Neural progenitor cell (in vitro differentiated cells): ENCODE measurements around the gene DHRS2. TPM values are rescaled to one million over a fixed set of nuclear protein-coding genes. Genes with fewer than 3 reads are reported as not detected.

Experiments used
- DNase-seq: peaks from one replicate; pipeline ENCODE4 v3.0.0-alpha.2; 2016; ENCODE audit warnings: low spot score
- H2AFZ ChIP-seq: fragments of 200-600 bp; sonication (generic); replicated peaks from 2 replicates; pipeline ENCODE4 v1.6.1; 2016; ENCODE audit warnings: antibody characterized with exemption
- H3F3A ChIP-seq: fragments of 200-600 bp; sonication (generic); 2 replicates; pipeline ENCODE4 v1.6.1; 2016; ENCODE audit warnings: antibody characterized with exemption, low read depth
- H3K27ac ChIP-seq: fragments of 200-600 bp; sonication (generic); 2 replicates; pipeline ENCODE4 v1.5.1; 2016; ENCODE audit warnings: mild to moderate bottlenecking
- H3K27me3 ChIP-seq: fragments of 200-600 bp; sonication (generic); 2 replicates; pipeline ENCODE4 v1.6.1; 2016; ENCODE audit warnings: mild to moderate bottlenecking, moderate library complexity
- H3K36me3 ChIP-seq: fragments of 200-600 bp; sonication (generic); 2 replicates; pipeline ENCODE4 v1.5.1; 2016
- H3K4me1 ChIP-seq: fragments of 200-600 bp; sonication (generic); 2 replicates; pipeline ENCODE4 v1.6.1; 2016; ENCODE audit warnings: mixed run types
- H3K4me2 ChIP-seq: fragments of 200-600 bp; sonication (generic); 2 replicates; pipeline ENCODE4 v1.6.1; 2016
- H3K4me3 ChIP-seq: fragments of 200-600 bp; sonication (generic); 2 replicates; pipeline ENCODE4 v1.5.1; 2016
- H3K79me2 ChIP-seq: fragments of 200-600 bp; sonication (generic); 2 replicates; pipeline ENCODE4 v1.6.1; 2016; ENCODE audit warnings: low read depth
- H3K9ac ChIP-seq: fragments of 200-600 bp; sonication (generic); 2 replicates; pipeline ENCODE4 v1.6.1; 2016
- H3K9me3 ChIP-seq: fragments of 200-600 bp; sonication (generic); 2 replicates; pipeline ENCODE4 v1.5.1; 2016; ENCODE audit warnings: low read depth
- H4K20me1 ChIP-seq: fragments of 200-600 bp; sonication (generic); 2 replicates; pipeline ENCODE4 v1.6.1; 2016; ENCODE audit warnings: low read depth
- H3K27ac Mint-ChIP-seq: 3 replicates; pipeline ENCODE4 v1.8.0; 2021; ENCODE audit warnings: mixed read lengths
- H3K27me3 Mint-ChIP-seq: 2 replicates; pipeline ENCODE4 v1.8.0; 2022; ENCODE audit warnings: low read depth, mild to moderate bottlenecking, inconsistent platforms, moderate library complexity, mixed read lengths; ENCODE audit not compliant: insufficient read depth
- H3K36me3 Mint-ChIP-seq: 3 replicates; pipeline ENCODE4 v1.8.0; 2021; ENCODE audit warnings: mixed read lengths
- H3K4me1 Mint-ChIP-seq: 3 replicates; pipeline ENCODE4 v1.8.0; 2021; ENCODE audit warnings: mixed read lengths
- H3K4me3 Mint-ChIP-seq: 3 replicates; pipeline ENCODE4 v1.8.0; 2021; ENCODE audit warnings: mild to moderate bottlenecking, moderate library complexity, mixed read lengths
- H3K9me3 Mint-ChIP-seq: 3 replicates; pipeline ENCODE4 v1.8.0; 2020; ENCODE audit warnings: mixed read lengths
- EZH2 ChIP-seq: fragments of 200-600 bp; sonication (generic); IDR thresholded peaks from 2 replicates; pipeline ENCODE4 v1.6.1; 2017; ENCODE audit warnings: antibody characterized with exemption, mild to moderate bottlenecking, moderate library complexity
- EZH2phosphoT487 ChIP-seq: fragments of 200-600 bp; sonication (generic); IDR thresholded peaks from 2 replicates; pipeline ENCODE4 v1.6.1; 2017; ENCODE audit warnings: antibody characterized with exemption
- total RNA-seq: library from RNA; depleted of rRNA; stranded (reverse); fragments of >200 nt; gene quantifications from 2 replicates; pipeline ENCODE4 v1.2.3, GENCODE V29; 2015; ENCODE audit warnings: low replicate concordance
- TF ChIP-seq, protein P1 (sequence below): fragments of 200-600 bp; sonication (generic); IDR thresholded peaks from 2 replicates; pipeline ENCODE4 v1.5.1; 2017; ENCODE audit warnings: antibody characterized with exemption, mild to moderate bottlenecking

Gene DHRS2
- total RNA-seq, 1 donor from 2014 or later = 2.8 TPM

DNA sequence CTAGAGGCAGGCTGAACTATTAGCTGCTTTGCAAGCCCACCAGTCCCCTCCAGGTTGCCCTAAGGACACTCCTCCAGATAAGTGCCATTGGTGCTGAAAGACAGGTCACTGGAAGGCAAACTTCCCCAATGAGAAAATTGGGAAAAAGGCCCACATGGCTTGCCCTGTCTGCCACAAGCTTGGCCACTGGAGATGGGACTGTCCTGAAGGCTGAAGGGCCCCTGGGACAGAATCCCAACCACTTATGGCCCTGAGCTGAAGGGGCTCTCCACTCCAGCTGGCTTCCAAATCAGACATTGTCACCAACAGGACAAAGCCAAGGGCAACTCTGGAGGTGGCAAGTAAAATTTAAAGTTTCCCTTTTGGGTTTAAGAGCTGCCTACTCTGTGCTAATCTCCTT lies 12.2 kb upstream of the DHRS2 start:
- no peak overlapping the region for H3K4me3 ChIP-seq
- no peaks in the 10 kb centered on the region for H3F3A ChIP-seq
- TF ChIP-seq EZH2phosphoT487 (no peak), EZH2 (no peak)
- TF ChIP-seq, protein P1, sequence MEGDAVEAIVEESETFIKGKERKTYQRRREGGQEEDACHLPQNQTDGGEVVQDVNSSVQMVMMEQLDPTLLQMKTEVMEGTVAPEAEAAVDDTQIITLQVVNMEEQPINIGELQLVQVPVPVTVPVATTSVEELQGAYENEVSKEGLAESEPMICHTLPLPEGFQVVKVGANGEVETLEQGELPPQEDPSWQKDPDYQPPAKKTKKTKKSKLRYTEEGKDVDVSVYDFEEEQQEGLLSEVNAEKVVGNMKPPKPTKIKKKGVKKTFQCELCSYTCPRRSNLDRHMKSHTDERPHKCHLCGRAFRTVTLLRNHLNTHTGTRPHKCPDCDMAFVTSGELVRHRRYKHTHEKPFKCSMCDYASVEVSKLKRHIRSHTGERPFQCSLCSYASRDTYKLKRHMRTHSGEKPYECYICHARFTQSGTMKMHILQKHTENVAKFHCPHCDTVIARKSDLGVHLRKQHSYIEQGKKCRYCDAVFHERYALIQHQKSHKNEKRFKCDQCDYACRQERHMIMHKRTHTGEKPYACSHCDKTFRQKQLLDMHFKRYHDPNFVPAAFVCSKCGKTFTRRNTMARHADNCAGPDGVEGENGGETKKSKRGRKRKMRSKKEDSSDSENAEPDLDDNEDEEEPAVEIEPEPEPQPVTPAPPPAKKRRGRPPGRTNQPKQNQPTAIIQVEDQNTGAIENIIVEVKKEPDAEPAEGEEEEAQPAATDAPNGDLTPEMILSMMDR = no peak
- H3K27me3 Mint-ChIP-seq = peaks cover 2% of the 10 kb centered on the region
- peaks cover 17% of the 10 kb centered on the region for H3K9me3 Mint-ChIP-seq
- no peak overlapping the region for H3K9ac ChIP-seq
- no peaks in the 10 kb centered on the region for H3K27me3 ChIP-seq
- no peak for DNase-seq
- H3K36me3 Mint-ChIP-seq = no peaks in the 10 kb centered on the region
- H3K9me3 ChIP-seq = peaks cover 26% of the 10 kb centered on the region
- H3K79me2 ChIP-seq = no peaks in the 10 kb centered on the region
- H3K4me1 Mint-ChIP-seq = no peaks in the 10 kb centered on the region
- no peak overlapping the region for H3K4me2 ChIP-seq
- H3K36me3 ChIP-seq = no peaks in the 10 kb centered on the region
- H4K20me1 ChIP-seq = no peaks in the 10 kb centered on the region
- no peak overlapping the region for H3K27ac ChIP-seq
- H3K27ac Mint-ChIP-seq = no peak overlapping the region
- H2AFZ ChIP-seq = no peak overlapping the region
- H3K4me1 ChIP-seq = no peaks in the 10 kb centered on the region
- H3K4me3 Mint-ChIP-seq = no peak overlapping the region

DNA sequence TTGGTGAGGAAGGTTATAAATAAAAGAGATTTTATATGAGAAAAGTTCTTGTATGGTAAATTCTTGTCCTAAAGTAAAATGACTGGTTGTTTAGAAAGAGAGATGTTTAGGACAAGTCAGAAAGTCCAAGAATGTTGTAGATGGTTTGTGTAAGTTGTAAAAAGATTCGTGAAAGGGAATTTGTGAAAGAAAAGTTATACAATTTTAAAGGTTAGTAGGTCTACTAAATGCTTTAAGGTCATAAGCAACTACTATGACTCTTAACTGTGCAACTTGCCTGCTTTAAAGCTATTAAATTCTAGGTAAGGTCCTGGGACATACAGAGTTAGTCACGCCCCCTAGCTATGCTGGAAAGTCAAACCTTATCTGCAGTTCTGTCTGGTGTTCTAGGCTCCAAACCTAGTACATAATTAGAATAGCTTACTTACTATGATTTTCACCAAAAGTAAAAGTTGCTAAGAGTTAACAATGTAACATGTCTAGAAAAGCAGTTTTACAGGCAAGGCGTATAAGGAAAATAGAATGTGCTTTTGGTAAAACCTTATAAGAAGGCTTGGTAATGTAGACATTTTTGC lies 11.2 kb upstream of the DHRS2 start:
- H3K27me3 ChIP-seq = no peaks in the 10 kb centered on the region
- no peak overlapping the region for H3K4me3 Mint-ChIP-seq
- DNase-seq = no peak
- H3K4me3 ChIP-seq = no peak overlapping the region
- H4K20me1 ChIP-seq = no peaks in the 10 kb centered on the region
- no peaks in the 10 kb centered on the region for H3K36me3 ChIP-seq
- H2AFZ ChIP-seq = no peak overlapping the region
- no peak overlapping the region for H3K9ac ChIP-seq
- no peak overlapping the region for H3K27ac Mint-ChIP-seq
- H3K4me2 ChIP-seq = no peak overlapping the region
- H3K27me3 Mint-ChIP-seq = peaks cover 2% of the 10 kb centered on the region
- H3K4me1 ChIP-seq = no peaks in the 10 kb centered on the region
- no peak overlapping the region for H3K27ac ChIP-seq
- no peaks in the 10 kb centered on the region for H3K36me3 Mint-ChIP-seq
- H3K4me1 Mint-ChIP-seq = no peaks in the 10 kb centered on the region
- peaks cover 26% of the 10 kb centered on the region for H3K9me3 ChIP-seq
- no peaks in the 10 kb centered on the region for H3F3A ChIP-seq
- H3K9me3 Mint-ChIP-seq = peaks cover 17% of the 10 kb centered on the region
- TF ChIP-seq, protein P1 = no peak
- no peak for TF ChIP-seq EZH2phosphoT487
- TF ChIP-seq EZH2 = no peak
- H3K79me2 ChIP-seq = no peaks in the 10 kb centered on the region

DNA sequence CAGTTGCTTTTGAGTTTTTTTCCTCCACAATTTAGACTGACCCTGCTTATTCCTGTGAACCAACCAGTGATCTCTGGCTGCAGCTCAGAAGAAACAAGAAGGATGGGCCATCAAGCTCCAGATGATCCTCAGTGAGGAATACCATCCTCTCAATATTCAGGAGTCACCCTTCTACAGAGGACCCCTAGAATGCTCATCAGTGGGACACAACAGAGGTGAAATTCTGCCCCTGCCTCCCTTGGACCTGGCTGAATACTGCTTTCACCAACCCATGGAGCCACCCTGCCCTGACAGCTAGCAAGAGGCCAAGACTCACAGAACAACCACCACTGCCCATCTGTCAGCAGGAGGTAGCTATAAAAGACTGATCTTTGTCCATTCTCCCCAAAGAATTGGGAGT lies 9.2 kb upstream of the DHRS2 start:
- no peaks in the 10 kb centered on the region for H3K27me3 ChIP-seq
- Mint-ChIP-seq H3K4me1 (no peaks in the 10 kb centered on the region), H3K9me3 (peaks cover 17% of the 10 kb centered on the region), H3K4me3 (no peak overlapping the region), H3K27me3 (peaks cover 5% of the 10 kb centered on the region), H3K27ac (no peak overlapping the region), H3K36me3 (no peaks in the 10 kb centered on the region)
- no peak overlapping the region for H3K27ac ChIP-seq
- H3F3A ChIP-seq = no peaks in the 10 kb centered on the region
- no peak overlapping the region for H3K4me3 ChIP-seq
- H3K4me1 ChIP-seq = no peaks in the 10 kb centered on the region
- no peaks in the 10 kb centered on the region for H4K20me1 ChIP-seq
- no peaks in the 10 kb centered on the region for H3K36me3 ChIP-seq
- no peak for DNase-seq
- no peaks in the 10 kb centered on the region for H3K79me2 ChIP-seq
- TF ChIP-seq EZH2 (no peak), EZH2phosphoT487 (no peak)
- TF ChIP-seq, protein P1 = no peak
- H3K9me3 ChIP-seq = peaks cover 26% of the 10 kb centered on the region
- H3K9ac ChIP-seq = no peak overlapping the region
- H3K4me2 ChIP-seq = no peak overlapping the region
- H2AFZ ChIP-seq = no peak overlapping the region
